T-helper 2 cell treated with Interferon-gamma antibody and Interleukin-4, amounts not matched to agents 100 ng/mL and 5 ng/mL, for 36 hours (primary cell): ENCODE results near the gene IGIP. TPM values are rescaled to one million over a fixed set of nuclear protein-coding genes. Genes with fewer than 3 reads are reported as not detected.

Experiments used
- intact Hi-C: fragments of 100-400 bp; cut with micrococcal nuclease; formaldehyde crosslinking; loops from one replicate; pipeline ENCODE4 v1.15.1; 2023
- total RNA-seq: library from RNA; stranded (reverse); gene quantifications from 2 replicates; pipeline ENCODE4 v1.2.3, GENCODE V29; 2022

IGIP gene
- total RNA-seq, 1 donor from 2014 or later, result 3.4 TPM

DNA sequence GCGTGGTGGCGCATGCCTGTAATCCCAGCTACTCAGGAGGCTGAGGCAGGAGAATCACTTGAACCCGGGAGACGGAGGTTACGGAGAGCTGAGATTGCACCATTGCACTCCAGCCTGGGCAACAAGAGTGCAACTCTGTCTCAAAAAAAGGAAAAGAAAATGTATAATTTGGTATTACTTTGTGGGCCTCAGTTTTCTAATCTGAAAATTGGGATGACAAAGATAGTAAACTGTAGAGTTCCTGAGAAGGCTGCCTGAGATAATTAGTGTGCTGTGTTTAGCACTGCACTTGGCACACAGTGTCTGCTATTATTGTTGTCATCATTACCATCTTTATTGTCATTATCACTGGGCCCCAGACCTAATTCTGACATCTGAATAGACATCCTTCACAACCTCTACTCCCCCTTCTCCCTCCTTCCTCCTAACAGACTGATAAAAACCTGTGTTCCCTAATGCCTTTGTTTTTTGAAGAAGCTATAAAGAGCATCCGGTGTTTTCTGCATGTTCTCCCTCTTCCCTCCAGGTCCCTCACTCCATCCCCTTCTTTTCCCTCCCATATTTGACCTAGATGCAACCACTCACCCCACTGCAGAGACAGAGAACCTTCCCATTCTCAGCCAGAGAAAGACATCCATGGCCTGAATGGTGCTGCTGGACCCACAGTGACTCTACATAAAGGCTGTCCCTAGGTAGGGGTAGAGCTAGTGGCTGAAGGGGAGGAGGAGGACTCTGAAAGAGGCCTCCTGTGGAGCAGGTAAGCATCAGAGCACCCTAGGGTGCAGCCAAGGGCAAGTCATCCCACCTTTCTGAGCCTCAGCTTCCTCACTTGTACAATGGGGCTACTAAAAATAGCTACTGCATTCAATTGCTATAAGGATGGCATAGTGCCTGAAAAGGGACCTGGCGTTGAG lies 33.5 kb downstream of the IGIP start:
- intact Hi-C loops, result no loop called here

- intact Hi-C loops, result no loop called here
Observed at GRCh38 chr5:140162275-140162674, 36.5 kb downstream of the IGIP start.

GRCh38 chr5:140162781-140163180 lies 37.0 kb downstream of the IGIP start:
- intact Hi-C loops, result no loop called here

- intact Hi-C loops, result no loop called here
Observed at GRCh38 chr5:140165101-140165922, 39.6 kb downstream of the IGIP start.

DNA sequence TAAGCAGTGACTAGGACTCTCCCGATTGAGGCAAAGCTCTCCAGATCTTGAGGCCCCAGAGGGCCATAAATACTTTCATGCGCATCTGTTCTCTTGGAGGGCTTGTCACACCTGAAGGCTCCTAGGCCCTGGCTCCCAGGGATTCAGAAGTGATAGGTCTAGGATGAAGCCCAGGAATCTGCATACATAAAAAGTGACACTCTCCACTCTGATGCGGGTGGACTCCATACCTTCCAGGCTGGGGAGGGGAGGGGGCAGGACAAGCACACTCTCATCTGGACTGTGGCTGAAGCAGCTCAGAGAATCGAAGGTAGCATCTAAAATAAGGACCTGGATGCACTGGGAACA lies 40.2 kb downstream of the IGIP start:
- intact Hi-C loops, result no loop called here

DNA sequence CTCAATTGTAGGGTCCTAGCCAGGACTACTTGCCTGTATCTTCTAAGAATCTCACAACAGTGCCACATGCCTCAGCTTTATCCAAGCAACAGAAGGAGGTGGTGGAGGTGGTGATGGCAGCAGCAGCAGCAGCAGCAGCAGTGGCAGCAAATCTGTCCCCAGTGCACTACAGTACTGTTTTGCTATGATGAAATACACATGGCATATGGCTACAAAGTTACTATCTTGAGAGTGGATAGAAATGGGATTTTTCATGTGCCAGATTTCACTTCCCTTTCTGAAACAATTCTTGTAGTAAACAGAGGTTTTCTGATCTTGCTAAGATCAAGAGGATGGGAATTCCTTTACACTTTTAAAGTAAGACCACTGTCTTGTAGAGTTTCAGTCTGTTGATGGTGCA lies 41.2 kb downstream of the IGIP start:
- intact Hi-C loops, result no loop called here

DNA sequence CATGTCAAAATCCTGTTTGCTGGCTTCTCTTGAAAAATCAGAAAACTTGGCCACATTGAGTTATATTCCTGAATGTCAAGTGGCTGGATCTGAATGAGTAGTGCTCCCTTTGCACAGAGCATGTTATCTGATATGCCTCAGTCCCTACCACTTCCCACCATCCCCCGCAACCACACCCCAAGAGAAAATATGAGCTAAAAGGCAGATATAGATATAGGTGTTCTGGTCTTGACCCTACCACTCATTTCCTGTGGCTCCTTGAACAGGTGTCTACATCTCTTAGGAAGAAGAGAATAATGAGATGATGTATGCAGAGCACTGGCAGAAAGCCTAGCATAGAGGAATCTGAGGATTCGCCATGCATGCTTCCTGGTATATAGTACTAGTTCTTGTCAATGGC lies 42.6 kb downstream of the IGIP start:
- intact Hi-C loops, result no loop called here

DNA sequence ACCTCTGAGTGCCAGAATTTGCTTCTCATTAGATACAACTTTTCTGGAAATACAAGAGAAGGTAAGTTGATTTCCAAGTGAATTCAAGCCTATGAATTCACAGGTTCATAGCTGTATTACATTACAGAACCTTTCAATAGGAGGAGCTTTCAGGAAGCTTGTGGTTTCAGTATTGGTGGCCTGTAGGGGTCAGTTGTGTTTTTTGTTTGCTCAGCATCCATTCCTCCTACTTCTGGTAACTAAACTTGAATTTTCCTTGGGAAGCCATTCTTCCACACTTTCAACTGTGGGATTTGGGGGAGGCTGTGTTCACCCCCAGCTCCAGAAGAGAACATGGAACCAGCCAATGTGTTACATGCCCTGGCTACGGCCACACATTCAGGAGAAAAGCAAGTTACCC lies 43.7 kb downstream of the IGIP start:
- intact Hi-C loops, result no loop called here

- intact Hi-C loops, result loop anchor here (10.0 kb wide), 2 partner anchors 768 to 1462 kb away; partner anchors contain the start of genes HDAC3, RELL2 and SPATA24
Observed at GRCh38 chr5:140172483-140172882, 46.7 kb downstream of the IGIP start.

GRCh38 chr5:140174014-140174413 lies 48.3 kb downstream of the IGIP start:
- intact Hi-C loops, result loop anchor here (10.0 kb wide), 2 partner anchors 769 to 1461 kb away; partner anchors contain the start of genes HDAC3, RELL2 and SPATA24

DNA sequence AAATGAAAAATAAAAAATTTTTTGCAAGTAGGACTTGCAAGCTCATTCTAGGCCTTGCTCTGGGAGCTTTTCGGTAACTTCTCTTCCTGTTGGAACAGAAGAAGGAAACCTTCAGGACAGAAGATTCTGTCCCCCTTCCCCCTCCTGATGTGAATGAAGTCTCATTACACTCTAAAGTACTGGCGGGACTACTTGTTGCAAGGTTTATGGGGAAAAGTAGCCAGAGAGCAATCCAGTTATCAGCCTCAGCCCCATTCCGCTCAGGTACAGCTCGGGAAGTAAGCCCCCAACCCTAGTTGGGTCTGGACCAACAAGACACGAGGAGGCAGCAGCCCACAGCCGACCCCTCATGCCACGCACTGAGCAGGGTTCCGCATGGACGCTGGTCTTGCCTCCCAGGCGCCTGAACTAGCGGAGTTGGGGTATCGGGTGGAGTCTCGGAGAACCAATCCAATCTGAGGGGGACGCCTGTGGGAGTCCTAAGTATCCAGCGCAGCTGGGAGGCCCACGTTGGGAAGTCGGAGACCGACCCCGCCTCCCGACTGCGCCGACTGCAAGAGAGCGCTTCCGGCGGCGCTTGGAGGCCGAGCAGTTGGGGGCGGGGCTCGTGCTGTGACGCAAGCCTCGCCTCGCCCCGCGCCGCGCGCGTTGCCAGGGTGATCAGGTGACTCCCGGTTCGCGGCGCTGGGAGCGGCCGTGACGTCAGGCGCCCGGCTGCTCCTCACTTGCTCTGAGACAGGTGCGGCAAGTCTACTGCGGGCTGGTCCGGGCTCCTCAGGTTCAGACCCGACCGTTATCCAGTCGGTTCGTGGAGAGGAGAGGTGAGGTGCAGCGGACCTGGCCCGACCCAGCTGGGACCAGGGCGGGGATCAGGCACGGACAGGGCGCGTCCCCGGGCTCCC lies 49.0 kb downstream of the IGIP start, which contains the start of gene CYSTM1:
Gene CYSTM1, plus strand, starts transcription at position 724 of the 902 bp plus-strand sequence. CDS start 19,278 bp downstream, outside the sequence.
- intact Hi-C loops, result loop anchor here (1.0 to 10.0 kb wide), 8 partner anchors 67 to 1460 kb away; partner anchors contain the start of genes ANKHD1, APBB3, HBEGF and HDAC3

DNA sequence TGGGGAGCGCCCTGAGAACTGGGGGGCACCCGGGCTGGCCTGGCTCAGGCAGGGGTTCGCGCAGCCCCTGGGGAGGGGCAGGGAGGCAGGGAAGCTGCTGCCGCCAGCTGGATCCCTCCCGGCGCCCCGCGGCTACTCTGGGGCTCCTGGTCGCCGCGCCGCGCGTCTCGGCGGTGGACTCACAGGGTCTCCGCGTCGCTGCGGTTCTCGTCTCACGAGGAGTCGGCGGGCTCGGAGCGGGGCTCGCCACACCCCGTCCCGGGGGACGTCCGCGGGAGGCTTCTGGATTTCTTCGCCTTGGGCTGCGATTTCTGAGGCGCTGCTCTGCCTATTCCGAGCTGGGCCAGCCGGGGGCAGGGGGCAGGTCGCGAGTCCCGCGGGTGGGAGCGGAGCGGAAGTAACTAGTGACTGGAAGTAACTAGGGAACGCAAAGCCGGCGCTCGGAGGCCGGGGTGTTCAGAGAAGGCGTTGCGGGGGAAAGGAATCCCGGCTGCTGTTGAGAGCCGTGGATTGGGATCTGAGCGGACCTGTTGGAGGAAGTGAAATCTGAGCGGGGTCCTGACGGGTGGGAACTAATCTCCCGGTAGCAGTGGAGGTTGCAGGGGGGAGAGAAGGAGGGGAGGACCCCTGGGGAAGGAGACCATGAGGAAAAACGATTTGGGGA lies 49.8 kb downstream of the IGIP start:
- intact Hi-C loops, result loop anchor here (1.0 to 10.0 kb wide), 8 partner anchors 68 to 1459 kb away; partner anchors contain the start of genes ANKHD1, APBB3, HBEGF and HDAC3

- intact Hi-C loops, result loop anchor here (5.0 to 10.0 kb wide), 5 partner anchors 126 to 1459 kb away; partner anchors contain the start of genes HBEGF, HDAC3, PFDN1 and RELL2
Observed at GRCh38 chr5:140176031-140176387, 50.3 kb downstream of the IGIP start.

- intact Hi-C loops, result loop anchor here (5.0 to 10.0 kb wide), 5 partner anchors 124 to 1457 kb away; partner anchors contain the start of genes HBEGF, HDAC3, PFDN1 and RELL2
Observed at GRCh38 chr5:140178086-140178410, 52.3 kb downstream of the IGIP start.

GRCh38 chr5:140178482-140179116 lies 52.9 kb downstream of the IGIP start:
- intact Hi-C loops, result loop anchor here (5.0 to 10.0 kb wide), 5 partner anchors 124 to 1456 kb away; partner anchors contain the start of genes HBEGF, HDAC3, PFDN1 and RELL2
